NCI-H187 treated with DMSO at 0.1 percent for 48 hours (cell line): ENCODE measurements around the gene ST6GALNAC1.

Experiments used
- DNase-seq: peaks from one replicate; lab custom pipeline; 2025; lab: John Stamatoyannopoulos, UW

Gene ST6GALNAC1

GRCh38 chr17:76676629-76677028 is 33.1 kb upstream of the ST6GALNAC1 start:
- no peak for DNase-seq

GRCh38 chr17:76675648-76676047 is 32.1 kb upstream of the ST6GALNAC1 start:
- no peak for DNase-seq

GRCh38 chr17:76674600-76674999 is 31.0 kb upstream of the ST6GALNAC1 start:
- DNase-seq: no peak

GRCh38 chr17:76673729-76674128 is 30.2 kb upstream of the ST6GALNAC1 start:
- no peak for DNase-seq

- no peak for DNase-seq
Measured at GRCh38 chr17:76672892-76673291, 29.3 kb upstream of the ST6GALNAC1 start.

GRCh38 chr17:76672270-76672851 is 28.8 kb upstream of the ST6GALNAC1 start:
- no peak for DNase-seq

GRCh38 chr17:76671912-76672262 is 28.3 kb upstream of the ST6GALNAC1 start:
- DNase-seq: no peak

- peak; percentile 97 for DNase-seq
Measured at GRCh38 chr17:76671123-76671911, 27.8 kb upstream of the ST6GALNAC1 start.

- no peak for DNase-seq
Measured at GRCh38 chr17:76670718-76671122, 27.2 kb upstream of the ST6GALNAC1 start.

GRCh38 chr17:76670020-76670717 is 26.6 kb upstream of the ST6GALNAC1 start:
- DNase-seq: no peak

GRCh38 chr17:76667786-76668453 is 24.4 kb upstream of the ST6GALNAC1 start:
- DNase-seq: no peak

- no peak for DNase-seq
Measured at GRCh38 chr17:76667491-76667755, 23.9 kb upstream of the ST6GALNAC1 start.

- no peak for DNase-seq
Measured at GRCh38 chr17:76660656-76661042, 17.1 kb upstream of the ST6GALNAC1 start.

GRCh38 chr17:76659928-76660655 is 16.5 kb upstream of the ST6GALNAC1 start:
- no peak for DNase-seq

GRCh38 chr17:76658242-76658662 is 14.7 kb upstream of the ST6GALNAC1 start:
- DNase-seq: no peak

- no peak for DNase-seq
Measured at GRCh38 chr17:76657505-76658241, 14.1 kb upstream of the ST6GALNAC1 start.

GRCh38 chr17:76654408-76654807 is 10.9 kb upstream of the ST6GALNAC1 start:
- DNase-seq: no peak

- DNase-seq: no peak
Measured at GRCh38 chr17:76650504-76650903, 6.9 kb upstream of the ST6GALNAC1 start.

- DNase-seq: no peak
Measured at GRCh38 chr17:76646712-76647111, 3.2 kb upstream of the ST6GALNAC1 start.

GRCh38 chr17:76645481-76645880 is 1.9 kb upstream of the ST6GALNAC1 start:
- DNase-seq: no peak

GRCh38 chr17:76644995-76645394 is 1.4 kb upstream of the ST6GALNAC1 start:
- no peak for DNase-seq

- DNase-seq: no peak
Measured at GRCh38 chr17:76642994-76643393, 563 bp downstream of the ST6GALNAC1 start.
